Measurements from ENCODE around the gene PLAAT4. TPM values are rescaled to one million over a fixed set of nuclear protein-coding genes. Genes with fewer than 3 reads are reported as not detected.

PLAAT4 gene
- total RNA-seq, 2 experiments from 2014 or later, result 1.3 to 6.8 TPM

- Histone ChIP-seq H3K4me2 (ENCODE audit: low read length) (no peak overlapping the region), H2AFZ (ENCODE audit: low read length) (no peak overlapping the region), H3K79me2 (ENCODE audit: insufficient read depth, low read depth, low read length) (no peaks in the 10 kb centered on the region), H3K9me3 (ENCODE audit: low read length) (peaks cover 2% of the 10 kb centered on the region; the same call in 1 of the 2 replicates), H3K4me1 (ENCODE audit: insufficient read depth, low read length, poor library complexity, severe bottlenecking) (no peaks in the 10 kb centered on the region), H3K27ac (ENCODE audit: low read depth, low read length, poor library complexity, severe bottlenecking) (no peak overlapping the region), H3K4me3 (ENCODE audit: low read depth, low read length, poor library complexity, severe bottlenecking) (no peak overlapping the region), H3K36me3 (ENCODE audit: insufficient read depth, low read length) (no peaks in the 10 kb centered on the region), H4K20me1 (ENCODE audit: insufficient read depth, low read length) (no peaks in the 10 kb centered on the region), H3K9me2 (ENCODE audit: insufficient read depth, low read length) (no peaks in the 10 kb centered on the region)
- ChIA-PET POLR2A (no interaction called here), CTCF (ENCODE audit: unreplicated experiment) (no interaction called here)
- no peak for DNase-seq (ENCODE audit: low spot score)
- intact Hi-C loops (cut with micrococcal nuclease; ENCODE audit: unreplicated experiment), result no loop called here
- TF ChIP-seq, protein P1, sequence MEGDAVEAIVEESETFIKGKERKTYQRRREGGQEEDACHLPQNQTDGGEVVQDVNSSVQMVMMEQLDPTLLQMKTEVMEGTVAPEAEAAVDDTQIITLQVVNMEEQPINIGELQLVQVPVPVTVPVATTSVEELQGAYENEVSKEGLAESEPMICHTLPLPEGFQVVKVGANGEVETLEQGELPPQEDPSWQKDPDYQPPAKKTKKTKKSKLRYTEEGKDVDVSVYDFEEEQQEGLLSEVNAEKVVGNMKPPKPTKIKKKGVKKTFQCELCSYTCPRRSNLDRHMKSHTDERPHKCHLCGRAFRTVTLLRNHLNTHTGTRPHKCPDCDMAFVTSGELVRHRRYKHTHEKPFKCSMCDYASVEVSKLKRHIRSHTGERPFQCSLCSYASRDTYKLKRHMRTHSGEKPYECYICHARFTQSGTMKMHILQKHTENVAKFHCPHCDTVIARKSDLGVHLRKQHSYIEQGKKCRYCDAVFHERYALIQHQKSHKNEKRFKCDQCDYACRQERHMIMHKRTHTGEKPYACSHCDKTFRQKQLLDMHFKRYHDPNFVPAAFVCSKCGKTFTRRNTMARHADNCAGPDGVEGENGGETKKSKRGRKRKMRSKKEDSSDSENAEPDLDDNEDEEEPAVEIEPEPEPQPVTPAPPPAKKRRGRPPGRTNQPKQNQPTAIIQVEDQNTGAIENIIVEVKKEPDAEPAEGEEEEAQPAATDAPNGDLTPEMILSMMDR (conservative IDR thresholded peaks at IDR 0.05; ENCODE audit: low read length), result no peak
- TF ChIP-seq EZH2phosphoT487 (IDR thresholded peaks at IDR 0.05; ENCODE audit: borderline replicate concordance, low read depth, low read length), result no peak
- BruUV-seq (replicated peaks), result no TSS peak
Observed at GRCh38 chr11:63494975-63495374, 41.6 kb upstream of the PLAAT4 start.

DNA sequence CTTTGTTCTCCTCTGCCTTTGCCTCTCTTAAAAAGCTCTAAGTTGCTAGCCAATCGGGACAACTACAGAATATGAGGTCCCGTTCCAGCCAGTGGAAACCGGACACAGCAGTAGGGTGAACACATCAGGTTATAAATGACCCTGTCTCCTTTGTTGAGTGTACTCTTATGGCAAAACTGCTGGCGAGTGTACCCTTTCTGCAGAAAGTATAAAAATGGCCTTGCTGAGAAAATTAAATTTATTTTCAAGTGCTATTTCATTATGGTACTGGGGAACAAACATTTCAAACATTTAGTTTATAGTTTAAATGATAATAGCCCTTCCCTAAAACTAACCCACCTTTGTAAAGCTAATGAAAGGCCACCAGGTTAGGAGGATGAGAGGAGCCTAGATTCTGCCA lies 36.7 kb upstream of the PLAAT4 start:
- ChIA-PET CTCF (ENCODE audit: unreplicated experiment) (no interaction called here), POLR2A (no interaction called here)
- Histone ChIP-seq H2AFZ (ENCODE audit: low read length) (no peak overlapping the region), H3K4me2 (ENCODE audit: low read length) (no peak overlapping the region), H3K27ac (ENCODE audit: low read depth, low read length, poor library complexity, severe bottlenecking) (no peak overlapping the region), H3K4me1 (ENCODE audit: insufficient read depth, low read length, poor library complexity, severe bottlenecking) (no peaks in the 10 kb centered on the region), H3K4me3 (ENCODE audit: low read depth, low read length, poor library complexity, severe bottlenecking) (no peak overlapping the region), H3K79me2 (ENCODE audit: insufficient read depth, low read depth, low read length) (no peaks in the 10 kb centered on the region), H3K36me3 (ENCODE audit: insufficient read depth, low read length) (no peaks in the 10 kb centered on the region), H4K20me1 (ENCODE audit: insufficient read depth, low read length) (no peaks in the 10 kb centered on the region), H3K9me2 (ENCODE audit: insufficient read depth, low read length) (no peaks in the 10 kb centered on the region), H3K9me3 (ENCODE audit: low read length) (peaks cover 9% of the 10 kb centered on the region; the same call in 1 of the 2 replicates)
- no peak for TF ChIP-seq EZH2phosphoT487 (IDR thresholded peaks at IDR 0.05; ENCODE audit: borderline replicate concordance, low read depth, low read length)
- TF ChIP-seq, protein P1 (conservative IDR thresholded peaks at IDR 0.05; ENCODE audit: low read length), result no peak
- BruUV-seq (replicated peaks), result no TSS peak
- intact Hi-C loops (cut with micrococcal nuclease; ENCODE audit: unreplicated experiment), result no loop called here
- no peak for DNase-seq (ENCODE audit: low spot score)

- Histone ChIP-seq H3K9me3 (ENCODE audit: low read length) (peaks cover 9% of the 10 kb centered on the region; the same call in 1 of the 2 replicates), H3K27ac (ENCODE audit: low read depth, low read length, poor library complexity, severe bottlenecking) (no peak overlapping the region), H3K4me2 (ENCODE audit: low read length) (no peak overlapping the region), H3K79me2 (ENCODE audit: insufficient read depth, low read depth, low read length) (no peaks in the 10 kb centered on the region), H4K20me1 (ENCODE audit: insufficient read depth, low read length) (no peaks in the 10 kb centered on the region), H3K4me3 (ENCODE audit: low read depth, low read length, poor library complexity, severe bottlenecking) (no peak overlapping the region), H3K9me2 (ENCODE audit: insufficient read depth, low read length) (no peaks in the 10 kb centered on the region), H2AFZ (ENCODE audit: low read length) (no peak overlapping the region), H3K36me3 (ENCODE audit: insufficient read depth, low read length) (no peaks in the 10 kb centered on the region), H3K4me1 (ENCODE audit: insufficient read depth, low read length, poor library complexity, severe bottlenecking) (no peaks in the 10 kb centered on the region)
- CTCF ChIA-PET (ENCODE audit: unreplicated experiment), result no interaction called here
- no TSS peak for BruUV-seq (replicated peaks)
- TF ChIP-seq, protein P1 (conservative IDR thresholded peaks at IDR 0.05; ENCODE audit: low read length), result no peak
- no peak for TF ChIP-seq EZH2phosphoT487 (IDR thresholded peaks at IDR 0.05; ENCODE audit: borderline replicate concordance, low read depth, low read length)
- DNase-seq (ENCODE audit: low spot score), result no peak
- intact Hi-C loops (cut with micrococcal nuclease; ENCODE audit: unreplicated experiment), result no loop called here
- POLR2A ChIA-PET, result no interaction called here
Observed at GRCh38 chr11:63501236-63501635, 35.4 kb upstream of the PLAAT4 start.

Measured in OCI-LY7 (cell line).